ENCODE measurements around the gene MAP3K8. TPM values are rescaled to one million over a fixed set of nuclear protein-coding genes. Genes with fewer than 3 reads are reported as not detected.

The MAP3K8 gene
- total and polyA plus RNA-seq, 8 donors: 8.2 to 57.3 (median 12.4) TPM

- H3K27ac ChIP-seq: no peak overlapping the region
- H3K36me3 ChIP-seq: no peaks in the 10 kb centered on the region
- H3K4me1 ChIP-seq: no peaks in the 10 kb centered on the region
- no peak overlapping the region for H3K4me3 ChIP-seq
- intact Hi-C loops (cut with DNase I): no loop called here
- no peak for ATAC-seq
- DNase-seq: no peak
- TF ChIP-seq CTCF (IDR thresholded peaks at IDR 0.05): no peak
- no peaks in the 10 kb centered on the region for H3K27me3 ChIP-seq
- H3K9me3 ChIP-seq: peaks cover 0 to 9% of the 10 kb centered on the region in 2 donors
These were observed 47.6 kb downstream of the MAP3K8 start for GRCh38 chr10:30481603-30482002.

- Histone ChIP-seq H3K36me3 (no peaks in the 10 kb centered on the region), H3K4me3 (no peak overlapping the region), H3K27me3 (no peaks in the 10 kb centered on the region), H3K27ac (peak overlapping the region in 1 of 2 donors; percentile 75), H3K9me3 (peaks cover 0 to 4% of the 10 kb centered on the region in 2 donors), H3K4me1 (peaks cover 0 to 58% of the 10 kb centered on the region in 2 donors)
- ATAC-seq (peak; percentile 60), DNase-seq (no peak)
- intact Hi-C loops (cut with DNase I): no loop called here
- TF ChIP-seq CTCF (IDR thresholded peaks at IDR 0.05): no peak
These were observed 54.3 kb downstream of the MAP3K8 start for GRCh38 chr10:30488316-30488715.

- TF ChIP-seq CTCF (IDR thresholded peaks at IDR 0.05): no peak
- peaks cover 0 to 66% of the 10 kb centered on the region in 2 donors for H3K4me1 ChIP-seq
- no peak overlapping the region for H3K4me3 ChIP-seq
- H3K9me3 ChIP-seq: no peaks in the 10 kb centered on the region
- no peak for DNase-seq
- no peaks in the 10 kb centered on the region for H3K36me3 ChIP-seq
- no peak for ATAC-seq
- H3K27ac ChIP-seq: peak overlapping the region in 1 of 2 donors; percentile 75
- H3K27me3 ChIP-seq: no peaks in the 10 kb centered on the region
- intact Hi-C loops (cut with DNase I): no loop called here
These were observed 55.4 kb downstream of the MAP3K8 start for GRCh38 chr10:30489346-30489745.

- no peak for TF ChIP-seq CTCF (IDR thresholded peaks at IDR 0.05)
- intact Hi-C loops (cut with DNase I): no loop called here
- ATAC-seq: no peak
These were observed 56.5 kb downstream of the MAP3K8 start for GRCh38 chr10:30490289-30491000.

GRCh38 chr10:30491204-30491915, 57.4 kb downstream of the MAP3K8 start:
- peak overlapping the region in 1 of 2 donors; percentile 80 for H3K27ac ChIP-seq

More at GRCh38 chr10:30490289-30491000, 56.5 kb downstream of the MAP3K8 start:
- no peak for DNase-seq
- Histone ChIP-seq H3K9me3 (no peaks in the 10 kb centered on the region), H3K4me3 (no peak overlapping the region), H3K27ac (peak overlapping the region in 1 of 2 donors; percentile 80), H3K4me1 (peaks cover 0 to 75% of the 10 kb centered on the region in 2 donors), H3K27me3 (no peaks in the 10 kb centered on the region), H3K36me3 (no peaks in the 10 kb centered on the region)

More at GRCh38 chr10:30491204-30491915, 57.4 kb downstream of the MAP3K8 start:
- intact Hi-C loops (cut with DNase I): no loop called here
- DNase-seq: no peak
- peaks cover 0 to 75% of the 10 kb centered on the region in 2 donors for H3K4me1 ChIP-seq
- no peak overlapping the region for H3K4me3 ChIP-seq
- no peak for TF ChIP-seq CTCF (IDR thresholded peaks at IDR 0.05)
- peak; percentile 22 for ATAC-seq
- no peaks in the 10 kb centered on the region for H3K9me3 ChIP-seq
- no peaks in the 10 kb centered on the region for H3K27me3 ChIP-seq
- no peaks in the 10 kb centered on the region for H3K36me3 ChIP-seq
